Loucy (cell line): ENCODE measurements around the gene ARHGAP40.

ENCODE experiments used
- EZH2phosphoT487 ChIP-seq: fragments of 200-600 bp; IDR thresholded peaks from 2 replicates; pipeline ENCODE4 v1.6.1; 2018; ENCODE audit warnings: antibody characterized with exemption, mild to moderate bottlenecking, moderate library complexity, borderline replicate concordance
- TF ChIP-seq, protein P1 (sequence below): fragments of 200-600 bp; sonication (generic); conservative IDR thresholded peaks from 2 replicates; pipeline ENCODE4 v1.5.1; 2014; ENCODE audit warnings: mild to moderate bottlenecking, antibody characterized with exemption, low read length

DNA sequence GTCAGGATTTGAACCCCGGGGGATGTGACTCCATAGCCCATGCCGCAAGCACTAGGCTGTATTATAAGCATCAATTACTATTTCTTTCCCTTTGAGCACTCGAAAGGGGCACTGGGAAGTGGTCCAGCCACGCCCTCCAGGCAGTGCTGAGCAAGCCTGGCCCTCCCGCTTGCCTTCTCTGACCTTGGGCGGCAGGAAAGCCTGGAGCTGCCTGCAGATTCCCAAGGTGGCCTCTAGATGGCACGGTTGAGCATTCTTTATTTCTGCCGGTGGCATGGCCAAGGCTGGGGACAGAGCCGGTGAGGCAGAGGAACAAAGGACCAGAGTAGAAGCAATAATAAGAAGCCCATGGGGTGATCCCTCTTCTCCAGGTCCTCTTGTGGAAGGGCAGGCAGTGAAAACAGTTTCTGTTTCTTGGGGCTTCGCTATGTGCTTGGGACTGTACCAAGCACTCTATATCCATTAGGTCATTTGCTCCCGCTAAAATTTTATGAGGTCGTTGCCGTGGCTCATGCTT lies 32.0 kb downstream of the ARHGAP40 start:
- TF ChIP-seq, protein P1, sequence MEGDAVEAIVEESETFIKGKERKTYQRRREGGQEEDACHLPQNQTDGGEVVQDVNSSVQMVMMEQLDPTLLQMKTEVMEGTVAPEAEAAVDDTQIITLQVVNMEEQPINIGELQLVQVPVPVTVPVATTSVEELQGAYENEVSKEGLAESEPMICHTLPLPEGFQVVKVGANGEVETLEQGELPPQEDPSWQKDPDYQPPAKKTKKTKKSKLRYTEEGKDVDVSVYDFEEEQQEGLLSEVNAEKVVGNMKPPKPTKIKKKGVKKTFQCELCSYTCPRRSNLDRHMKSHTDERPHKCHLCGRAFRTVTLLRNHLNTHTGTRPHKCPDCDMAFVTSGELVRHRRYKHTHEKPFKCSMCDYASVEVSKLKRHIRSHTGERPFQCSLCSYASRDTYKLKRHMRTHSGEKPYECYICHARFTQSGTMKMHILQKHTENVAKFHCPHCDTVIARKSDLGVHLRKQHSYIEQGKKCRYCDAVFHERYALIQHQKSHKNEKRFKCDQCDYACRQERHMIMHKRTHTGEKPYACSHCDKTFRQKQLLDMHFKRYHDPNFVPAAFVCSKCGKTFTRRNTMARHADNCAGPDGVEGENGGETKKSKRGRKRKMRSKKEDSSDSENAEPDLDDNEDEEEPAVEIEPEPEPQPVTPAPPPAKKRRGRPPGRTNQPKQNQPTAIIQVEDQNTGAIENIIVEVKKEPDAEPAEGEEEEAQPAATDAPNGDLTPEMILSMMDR = peak; percentile 83
- TF ChIP-seq EZH2phosphoT487 = no peak
